RWPE1 (cell line): ENCODE results near the gene NFIX.
A peak's percentile ranks its signal among the peaks of the same experiment; 100 is the strongest.

Experiments
- CTCF ChIA-PET: fragments of 350-600 bp; sonication (Branson Sonifier 250); formaldehyde crosslinking; extraction: SDS; loops from one replicate; lab custom pipeline; 2021; lab: Yijun Ruan, JAX
- POLR2A ChIA-PET: fragments of 400-600 bp; formaldehyde crosslinking; extraction: SDS; loops from one replicate; lab custom pipeline; 2020; ENCODE audit warnings: antibody characterized with exemption; ENCODE audit not compliant: low non-redundant PET; lab: Yijun Ruan, JAX
- DNase-seq: peaks from one replicate; pipeline ENCODE4 v3.0.0; 2012; ENCODE audit warnings: low spot score
- H3K27ac ChIP-seq: fragments of 450-650 bp; 2 replicates; pipeline ENCODE4 v1.5.1; 2017
- TF ChIP-seq, protein P1 (sequence below): fragments of 450-650 bp; conservative IDR thresholded peaks from 2 replicates; pipeline ENCODE4 v1.5.1; 2017; ENCODE audit warnings: low read depth, mild to moderate bottlenecking

The NFIX gene

DNA sequence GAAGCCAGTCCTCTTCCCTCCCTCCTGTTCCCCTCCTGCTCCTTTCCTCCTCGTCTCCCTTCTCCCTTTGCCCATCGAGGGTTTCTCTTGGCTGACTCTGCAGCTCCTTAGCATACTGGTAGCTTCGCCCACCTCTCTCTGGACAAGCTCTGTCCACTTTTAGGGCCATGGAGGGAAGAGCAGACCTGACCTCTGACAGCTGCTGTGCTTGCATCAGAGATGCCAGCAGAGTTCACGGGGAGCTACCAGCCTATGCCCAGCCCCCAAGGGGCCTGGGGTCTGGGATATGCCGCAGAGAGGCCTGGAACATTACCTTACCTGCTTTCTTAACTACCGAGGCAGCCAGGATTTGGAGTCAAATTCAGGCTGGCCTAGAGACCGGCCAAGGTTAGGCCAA, 87.7 kb downstream of the NFIX start:
- CTCF ChIA-PET = interaction anchor here (0.6 to 2.1 kb wide), 4 partner anchors 11 to 118 kb away, joined by 3 to 11 read pairs (median 4); no protein-coding TSS in a partner anchor
- TF ChIP-seq, protein P1, sequence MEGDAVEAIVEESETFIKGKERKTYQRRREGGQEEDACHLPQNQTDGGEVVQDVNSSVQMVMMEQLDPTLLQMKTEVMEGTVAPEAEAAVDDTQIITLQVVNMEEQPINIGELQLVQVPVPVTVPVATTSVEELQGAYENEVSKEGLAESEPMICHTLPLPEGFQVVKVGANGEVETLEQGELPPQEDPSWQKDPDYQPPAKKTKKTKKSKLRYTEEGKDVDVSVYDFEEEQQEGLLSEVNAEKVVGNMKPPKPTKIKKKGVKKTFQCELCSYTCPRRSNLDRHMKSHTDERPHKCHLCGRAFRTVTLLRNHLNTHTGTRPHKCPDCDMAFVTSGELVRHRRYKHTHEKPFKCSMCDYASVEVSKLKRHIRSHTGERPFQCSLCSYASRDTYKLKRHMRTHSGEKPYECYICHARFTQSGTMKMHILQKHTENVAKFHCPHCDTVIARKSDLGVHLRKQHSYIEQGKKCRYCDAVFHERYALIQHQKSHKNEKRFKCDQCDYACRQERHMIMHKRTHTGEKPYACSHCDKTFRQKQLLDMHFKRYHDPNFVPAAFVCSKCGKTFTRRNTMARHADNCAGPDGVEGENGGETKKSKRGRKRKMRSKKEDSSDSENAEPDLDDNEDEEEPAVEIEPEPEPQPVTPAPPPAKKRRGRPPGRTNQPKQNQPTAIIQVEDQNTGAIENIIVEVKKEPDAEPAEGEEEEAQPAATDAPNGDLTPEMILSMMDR = no peak
- no peak for DNase-seq
- POLR2A ChIA-PET = no interaction called here
- peak overlapping the region; percentile 36 for H3K27ac ChIP-seq

DNA sequence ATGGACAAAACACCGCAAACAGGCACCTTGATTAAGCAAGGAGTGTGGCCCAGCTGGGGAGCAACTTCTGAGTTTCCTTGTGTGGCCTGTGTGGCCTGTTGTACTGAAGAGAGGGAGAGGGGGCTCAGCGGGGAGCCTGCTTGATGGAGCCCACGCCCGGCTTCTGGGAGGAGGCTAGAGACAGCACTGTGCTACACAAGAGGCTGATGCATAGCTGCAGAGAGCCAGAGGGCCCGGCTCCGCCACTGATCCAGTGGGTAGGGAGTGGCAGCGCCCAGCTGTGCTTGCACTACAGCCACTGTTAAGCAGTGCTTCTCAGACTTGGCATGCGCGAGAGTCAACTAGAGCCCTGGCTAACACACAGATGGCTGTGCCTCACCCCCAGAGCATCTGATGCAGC, 88.4 kb downstream of the NFIX start:
- DNase-seq = no peak
- H3K27ac ChIP-seq = peak overlapping the region; percentile 36; the same call in 1 of the 2 replicates
- POLR2A ChIA-PET = no interaction called here
- TF ChIP-seq, protein P1 = no peak
- CTCF ChIA-PET = interaction anchor here (0.6 to 2.1 kb wide), 4 partner anchors 9 to 106 kb away, joined by 3 to 11 read pairs (median 4); no protein-coding TSS in a partner anchor

DNA sequence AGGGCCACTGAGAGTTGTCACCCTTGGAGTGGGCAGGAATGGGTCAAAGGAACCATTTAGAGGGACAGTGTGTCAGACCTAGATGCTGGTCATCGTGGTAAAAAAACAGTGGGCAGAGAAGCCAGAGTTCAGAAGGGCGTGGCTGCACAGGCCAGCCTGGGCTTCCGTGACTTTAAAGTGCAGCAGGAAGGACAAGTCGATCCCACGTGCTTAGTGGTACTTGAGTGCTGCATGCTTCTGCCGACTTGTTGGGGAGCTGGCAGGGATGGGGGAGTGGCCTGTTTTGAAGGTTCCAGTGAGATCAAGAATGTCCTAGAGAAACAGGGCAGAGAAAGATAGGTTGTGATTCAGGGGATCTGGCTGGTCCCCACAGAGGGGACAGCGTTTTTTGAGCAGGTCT, 90.4 kb downstream of the NFIX start:
- no peak for DNase-seq
- ChIA-PET POLR2A (no interaction called here), CTCF (interaction anchor here (0.7 to 1.7 kb wide), 2 partner anchors 108 to 934 kb away, joined by 3 to 5 read pairs; no protein-coding TSS in a partner anchor)
- TF ChIP-seq, protein P1 = no peak
- H3K27ac ChIP-seq = peak overlapping the region; percentile 26

DNA sequence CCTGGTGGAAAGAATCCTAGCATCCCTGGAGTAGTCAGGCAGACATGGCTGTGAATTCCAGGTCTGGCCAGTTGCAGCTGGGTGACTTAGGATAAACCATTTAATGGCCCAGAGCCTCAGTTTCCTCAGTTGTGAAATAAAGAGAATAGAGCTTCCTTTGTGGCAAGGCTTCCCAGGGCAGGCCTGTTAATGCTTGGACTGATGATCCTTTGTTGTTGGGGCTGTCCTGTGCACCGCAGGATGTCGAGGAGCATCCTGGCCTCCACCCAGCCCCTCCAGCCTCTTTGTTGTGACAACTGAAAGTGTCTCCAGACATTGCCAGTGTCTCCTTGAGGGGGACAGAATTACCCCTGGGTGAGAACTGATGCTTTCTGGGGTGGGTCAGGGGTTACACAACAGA, 91.1 kb downstream of the NFIX start:
- peak overlapping the region; percentile 26 for H3K27ac ChIP-seq
- TF ChIP-seq, protein P1 = no peak
- DNase-seq = no peak
- CTCF ChIA-PET = interaction anchor here (1.7 kb wide), 1 partner anchor 108 kb away, joined by 5 read pairs; no protein-coding TSS in a partner anchor
- POLR2A ChIA-PET = no interaction called here

DNA sequence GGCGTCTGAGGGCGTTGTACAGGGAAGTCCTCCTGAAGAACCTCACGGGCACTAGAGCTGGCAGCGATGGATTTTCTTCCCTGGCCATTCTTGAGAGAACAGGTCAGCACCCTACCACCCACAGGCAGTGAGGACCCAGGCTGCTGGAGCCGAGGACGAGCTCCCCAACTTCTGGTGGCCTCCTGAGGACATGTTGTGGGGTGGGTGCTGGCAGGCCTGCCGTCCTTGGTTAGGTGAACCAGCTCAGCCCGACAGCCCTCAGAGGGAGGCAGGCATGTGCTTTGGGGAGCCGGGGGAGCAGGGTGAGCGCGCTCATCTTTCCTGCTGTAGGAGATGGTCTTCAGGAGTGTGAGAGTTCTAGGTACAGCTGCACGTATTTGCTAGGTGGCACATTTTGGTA, 92.0 kb downstream of the NFIX start:
- ChIA-PET CTCF (interaction anchor here (1.2 kb wide), 1 partner anchor 110 kb away, joined by 6 read pairs; no protein-coding TSS in a partner anchor), POLR2A (no interaction called here)
- TF ChIP-seq, protein P1 = no peak
- peak overlapping the region; percentile 26 for H3K27ac ChIP-seq
- DNase-seq = no peak

DNA sequence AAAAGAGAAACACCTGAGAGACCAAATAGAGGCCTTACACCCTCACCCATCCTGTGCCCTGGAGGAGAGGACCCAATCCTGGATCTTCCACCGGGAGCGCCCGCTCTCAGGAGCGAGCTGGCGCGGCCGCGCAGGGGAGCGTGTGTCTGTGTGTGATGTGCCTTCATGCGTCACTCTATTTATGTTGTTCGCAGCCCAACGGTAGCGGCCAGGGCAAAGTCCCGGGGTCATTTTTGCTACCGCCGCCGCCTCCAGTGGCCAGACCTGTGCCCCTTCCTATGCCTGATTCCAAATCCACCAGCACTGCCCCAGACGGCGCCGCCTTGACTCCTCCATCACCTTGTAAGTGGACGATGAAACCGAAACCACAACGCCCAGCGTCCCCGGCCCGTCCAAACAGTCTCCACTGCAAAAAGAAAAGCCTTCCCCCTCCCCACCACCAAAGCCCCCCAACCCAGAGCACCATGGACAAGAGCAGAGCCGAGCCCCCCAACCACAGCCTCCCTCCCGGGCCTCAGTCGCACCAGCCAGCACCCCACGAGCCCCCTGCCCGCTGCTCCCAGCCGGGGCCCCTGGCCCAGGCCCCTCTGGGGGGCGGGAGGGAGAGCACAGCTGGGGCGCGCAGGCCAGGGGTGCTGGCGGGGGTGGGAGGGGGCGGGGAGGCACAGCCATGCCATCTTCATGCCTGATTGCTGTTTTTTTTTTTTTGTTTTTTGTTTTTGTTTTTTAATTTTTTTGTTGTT, 92.7 kb downstream of the NFIX start:
- POLR2A ChIA-PET = no interaction called here
- H3K27ac ChIP-seq = no peak overlapping the region
- TF ChIP-seq, protein P1 = no peak
- DNase-seq = no peak
- CTCF ChIA-PET = interaction anchor here (0.6 to 2.3 kb wide), 3 partner anchors 8 to 110 kb away, joined by 4 to 7 read pairs (median 6); no protein-coding TSS in a partner anchor
